Gastroesophageal sphincter (tissue), 4 donors: ENCODE results near the gene TP53I3. TPM values are rescaled to one million over a fixed set of nuclear protein-coding genes. Genes with fewer than 3 reads are reported as not detected.

Experiments used
- ATAC-seq: fragments of 150-250 bp; one replicate; pipeline ENCODE4 v1.9.1; 2016; ENCODE audit warnings: mild to moderate bottlenecking, moderate library complexity
- H3K27ac ChIP-seq, 4 donors: fragments of 200-600 bp; sonication (generic) in 3 of 4; 1 replicate in 3 of 4; 2 replicates in 1 of 4; pipeline ENCODE4 v1.5.1; 2016 to 2019
- H3K27me3 ChIP-seq: fragments of 200-600 bp; sonication (generic); one replicate; pipeline ENCODE4 v1.5.1; 2019
- H3K36me3 ChIP-seq, 2 donors: fragments of 200-600 bp; sonication (generic); one replicate each; pipeline ENCODE4 v1.5.1; 2019; ENCODE audit warnings: control low read depth in 1 of 2
- H3K4me1 ChIP-seq, 3 donors: fragments of 200-600 bp; sonication (generic); 1 replicate in 2 of 3; 2 replicates in 1 of 3; pipeline ENCODE4 v1.5.1; 2016 to 2019; ENCODE audit warnings: control low read depth in 2 of 3
- H3K4me3 ChIP-seq, 2 donors: fragments of 200-600 bp; sonication (generic); one replicate each; pipeline ENCODE4 v1.5.1; 2019; ENCODE audit warnings: mild to moderate bottlenecking in 1 of 2, moderate library complexity in 1 of 2
- H3K9me3 ChIP-seq, 3 donors: fragments of 200-600 bp; sonication (generic); one replicate each; pipeline ENCODE4 v1.5.1; 2017 to 2019; ENCODE audit warnings: control low read depth in 2 of 3
- CTCF ChIP-seq, 4 experiments: fragments of 200-600 bp in 2 of 4; fragments of 450-650 bp in 2 of 4; sonication (generic) in 1 of 4; IDR thresholded peaks; one replicate each; pipeline ENCODE4 v1.5.1; 2017 to 2019; ENCODE audit warnings: antibody characterized with exemption in 4 of 4, mild to moderate bottlenecking in 2 of 4, moderate library complexity in 2 of 4
- EP300 ChIP-seq: sonication (generic); formaldehyde crosslinking; IDR thresholded peaks from one replicate; pipeline ENCODE4 v1.6.1; 2017; ENCODE audit warnings: antibody characterized with exemption, mild to moderate bottlenecking
- POLR2A ChIP-seq, 2 donors: fragments of 450-650 bp; IDR thresholded peaks; one replicate each; pipeline ENCODE4 v1.6.1; 2017; ENCODE audit warnings: antibody characterized with exemption in 2 of 2, mild to moderate bottlenecking in 2 of 2, moderate library complexity in 1 of 2
- POLR2AphosphoS5 ChIP-seq: sonication (generic); formaldehyde crosslinking; IDR thresholded peaks from one replicate; pipeline ENCODE4 v1.6.1; 2017; ENCODE audit warnings: antibody characterized with exemption
- WGBS, 2 donors: methylation state at CpG; one replicate each; pipeline ENCODE4 v1.1.5; 2018; ENCODE audit warnings: low coverage in 1 of 2; 5-methylcytosine and 5-hydroxymethylcytosine counted together
- total RNA-seq, 4 donors: library from RNA; depleted of rRNA; stranded (reverse); fragments of >200 nt; gene quantifications; one replicate each; pipeline ENCODE4 v1.1.0, GENCODE V29; 2016

The TP53I3 gene
- total RNA-seq, 4 donors from 2014 or later = 5.6 to 10.1 (median 8.9) TPM

- peak within 1 kb of the TSS; percentile 57 to 66 for H3K4me3 ChIP-seq
- TF ChIP-seq POLR2AphosphoS5 = peak; percentile 49
- peak; percentile 82 to 87 for TF ChIP-seq POLR2A (IDR thresholded peaks at IDR 0.05)
- TF ChIP-seq EP300 = no peak
- TF ChIP-seq CTCF (IDR thresholded peaks at IDR 0.05) = no peak
- H3K9me3 ChIP-seq = no peaks in the 10 kb centered on the region
- H3K4me1 ChIP-seq = peaks cover 0 to 40% (median 7%) of the 10 kb centered on the region in 3 donors
- ATAC-seq = peak; percentile 98
- 0% methylated on average over 2 of the region's 103 CpGs; no CpG with 5 or more reads in 1 of the 2 donors for WGBS, 2 donors
- H3K27ac ChIP-seq = peak within 1 kb of the TSS; percentile 79 to 97 (median 94)
- H3K36me3 ChIP-seq = no peaks in the 10 kb centered on the region
- no peaks in the 10 kb centered on the region for H3K27me3 ChIP-seq
These were observed 38.7 kb upstream of the TP53I3 start, which contains the start of the genes FAM228B and PFN4 for GRCh38 chr2:24123195-24123921. Gene FAM228B (plus strand): TSS chr2:24123469. CDS start chr2:24124362, 893 bp downstream. Gene PFN4 (minus strand): TSS chr2:24123334. CDS start chr2:24122535, 799 bp downstream.

- Histone ChIP-seq H3K36me3 (no peaks in the 10 kb centered on the region), H3K4me3 (peak overlapping the region; percentile 57 to 66), H3K4me1 (peaks cover 0 to 40% (median 7%) of the 10 kb centered on the region in 3 donors), H3K27me3 (no peaks in the 10 kb centered on the region), H3K9me3 (no peaks in the 10 kb centered on the region), H3K27ac (peak overlapping the region; percentile 79 to 97 (median 94))
- 12 to 13% methylated on average over 8 to 11 of the region's 15 CpGs for WGBS, 2 donors
- ATAC-seq = no peak
- TF ChIP-seq EP300 (no peak), CTCF (IDR thresholded peaks at IDR 0.05) (no peak), POLR2AphosphoS5 (no peak), POLR2A (IDR thresholded peaks at IDR 0.05) (no peak)
These were observed 37.9 kb upstream of the TP53I3 start for GRCh38 chr2:24122366-24123194.

- H3K4me3 ChIP-seq = no peak overlapping the region
- no peak for TF ChIP-seq CTCF (IDR thresholded peaks at IDR 0.05)
- TF ChIP-seq EP300 = no peak
- TF ChIP-seq POLR2A (IDR thresholded peaks at IDR 0.05) = no peak
- no peak for TF ChIP-seq POLR2AphosphoS5
- peak overlapping the region in 1 of 4 donors; percentile 94 for H3K27ac ChIP-seq
- peaks cover 0 to 40% (median 7%) of the 10 kb centered on the region in 3 donors for H3K4me1 ChIP-seq
- no peaks in the 10 kb centered on the region for H3K9me3 ChIP-seq
- ATAC-seq = no peak
- WGBS, 2 donors = 62 to 63% methylated on average over 4 of the region's 4 CpGs
- H3K27me3 ChIP-seq = no peaks in the 10 kb centered on the region
- H3K36me3 ChIP-seq = no peaks in the 10 kb centered on the region
These were observed 36.8 kb upstream of the TP53I3 start for GRCh38 chr2:24121469-24121868.

- no peaks in the 10 kb centered on the region for H3K27me3 ChIP-seq
- H3K4me3 ChIP-seq = no peak overlapping the region
- H3K4me1 ChIP-seq = peaks cover 0 to 37% (median 7%) of the 10 kb centered on the region in 3 donors
- TF ChIP-seq EP300 (no peak), POLR2AphosphoS5 (no peak), CTCF (IDR thresholded peaks at IDR 0.05) (no peak), POLR2A (IDR thresholded peaks at IDR 0.05) (no peak)
- H3K9me3 ChIP-seq = no peaks in the 10 kb centered on the region
- H3K36me3 ChIP-seq = peaks cover 0 to 4% of the 10 kb centered on the region in 2 donors
- 72 to 77% methylated on average over 1 to 5 of the region's 5 CpGs for WGBS, 2 donors
- ATAC-seq = no peak
- H3K27ac ChIP-seq = no peak overlapping the region
These were observed 36.4 kb upstream of the TP53I3 start for GRCh38 chr2:24121066-24121465.
